NCI-H1930 (cell line): Measurements from ENCODE around the gene NDUFAF8.

Experiments used
- DNase-seq, 2 experiments: peaks; one replicate each; lab custom pipeline; 2025; lab: John Stamatoyannopoulos, UW

Gene NDUFAF8

GRCh38 chr17:81240761-81241160 is 1.6 kb downstream of the NDUFAF8 start:
- DNase-seq, result no peak

GRCh38 chr17:81241203-81241602 is 2.1 kb downstream of the NDUFAF8 start:
- no peak for DNase-seq

- DNase-seq, result peak in 1 of 2 experiments; percentile 36
Observed at GRCh38 chr17:81241648-81242420, 2.7 kb downstream of the NDUFAF8 start.

- DNase-seq, result no peak
Observed at GRCh38 chr17:81242421-81243332, 3.6 kb downstream of the NDUFAF8 start.

GRCh38 chr17:81243333-81243664 is 4.2 kb downstream of the NDUFAF8 start:
- DNase-seq, result no peak

GRCh38 chr17:81244358-81245023 is 5.4 kb downstream of the NDUFAF8 start:
- DNase-seq, result no peak

GRCh38 chr17:81245024-81245664 is 6.0 kb downstream of the NDUFAF8 start:
- DNase-seq, result no peak

GRCh38 chr17:81245665-81246342 is 6.7 kb downstream of the NDUFAF8 start:
- DNase-seq, result no peak

- no peak for DNase-seq
Observed at GRCh38 chr17:81246343-81246670, 7.2 kb downstream of the NDUFAF8 start.

GRCh38 chr17:81246679-81247338 is 7.7 kb downstream of the NDUFAF8 start:
- DNase-seq, result no peak

- no peak for DNase-seq
Observed at GRCh38 chr17:81247339-81247990, 8.3 kb downstream of the NDUFAF8 start.

- DNase-seq, result no peak
Observed at GRCh38 chr17:81248649-81249048, 9.5 kb downstream of the NDUFAF8 start.

- no peak for DNase-seq
Observed at GRCh38 chr17:81249223-81250040, 10.3 kb downstream of the NDUFAF8 start.

GRCh38 chr17:81250286-81251093 is 11.4 kb downstream of the NDUFAF8 start:
- no peak for DNase-seq

- DNase-seq, result no peak
Observed at GRCh38 chr17:81251094-81251708, 12.1 kb downstream of the NDUFAF8 start.

GRCh38 chr17:81251709-81252301 is 12.7 kb downstream of the NDUFAF8 start:
- no peak for DNase-seq

- DNase-seq, result no peak
Observed at GRCh38 chr17:81252326-81252986, 13.3 kb downstream of the NDUFAF8 start.

- DNase-seq, result no peak
Observed at GRCh38 chr17:81252987-81253329, 13.8 kb downstream of the NDUFAF8 start.
